Measurements from ENCODE around the gene MPIG6B.

MPIG6B gene

GRCh38 chr6:31691078-31691463 is 32.1 kb upstream of the MPIG6B start:
- no peak for TF ChIP-seq CTCF (IDR thresholded peaks at IDR 0.05)
- Histone ChIP-seq H3K4me3 (no peak overlapping the region), H3K27ac (no peak overlapping the region)
- no peak for DNase-seq (ENCODE audit: low spot score)

GRCh38 chr6:31691564-31692108 is 31.5 kb upstream of the MPIG6B start:
- DNase-seq (ENCODE audit: low spot score) = no peak

GRCh38 chr6:31692353-31692752 is 30.8 kb upstream of the MPIG6B start:
- DNase-seq (ENCODE audit: low spot score) = no peak
- Histone ChIP-seq H3K27ac (no peak overlapping the region), H3K4me3 (no peak overlapping the region)
- TF ChIP-seq CTCF (IDR thresholded peaks at IDR 0.05) = no peak

More at GRCh38 chr6:31691564-31692108, 31.5 kb upstream of the MPIG6B start:
- H3K27ac ChIP-seq = no peak overlapping the region
- TF ChIP-seq CTCF (IDR thresholded peaks at IDR 0.05) = no peak
- H3K4me3 ChIP-seq = no peak overlapping the region

- TF ChIP-seq CTCF (IDR thresholded peaks at IDR 0.05) = no peak
- Histone ChIP-seq H3K27ac (no peak overlapping the region), H3K4me3 (no peak overlapping the region)
- DNase-seq (ENCODE audit: low spot score) = no peak
Measured at GRCh38 chr6:31692886-31693285, 30.3 kb upstream of the MPIG6B start.

- no peak overlapping the region for H3K27ac ChIP-seq
- no peak for TF ChIP-seq CTCF (IDR thresholded peaks at IDR 0.05)
- H3K4me3 ChIP-seq = no peak overlapping the region
Measured at GRCh38 chr6:31693535-31693934, 29.6 kb upstream of the MPIG6B start.

GRCh38 chr6:31697555-31697954 is 25.6 kb upstream of the MPIG6B start:
- TF ChIP-seq CTCF (IDR thresholded peaks at IDR 0.05) = no peak
- no peak overlapping the region for H3K4me3 ChIP-seq
- no peak overlapping the region for H3K27ac ChIP-seq
- DNase-seq (ENCODE audit: low spot score) = no peak

More at GRCh38 chr6:31693535-31693934, 29.6 kb upstream of the MPIG6B start:
- no peak for DNase-seq (ENCODE audit: low spot score)

GRCh38 chr6:31700740-31701401 is 22.3 kb upstream of the MPIG6B start:
- Histone ChIP-seq H3K4me3 (peak overlapping the region; percentile 95), H3K27ac (no peak overlapping the region)

More at GRCh38 chr6:31700740-31701401, 22.3 kb upstream of the MPIG6B start:
- no peak for TF ChIP-seq CTCF (IDR thresholded peaks at IDR 0.05)
- no peak for DNase-seq (ENCODE audit: low spot score)

All from coronary artery (tissue), 2 donors.